Activated T-cell treated with anti-CD3 and anti-CD28 coated beads, Interleukin-2, amount 50 U/mL, for 1 hour (primary cell): Measurements from ENCODE around the gene MYH14.
"Not testable (repeated sequence)": the region's sequence is repeated elsewhere in the genome, so short reads cannot be mapped to it uniquely, and the experiment has no call there.

Source experiments
- DNase-seq: peaks from one replicate; pipeline ENCODE4 v3.0.0-alpha.2; 2020

MYH14 gene

GRCh38 chr19:50322931-50323781 is 119.7 kb downstream of the MYH14 start:
- no peak for DNase-seq

DNA sequence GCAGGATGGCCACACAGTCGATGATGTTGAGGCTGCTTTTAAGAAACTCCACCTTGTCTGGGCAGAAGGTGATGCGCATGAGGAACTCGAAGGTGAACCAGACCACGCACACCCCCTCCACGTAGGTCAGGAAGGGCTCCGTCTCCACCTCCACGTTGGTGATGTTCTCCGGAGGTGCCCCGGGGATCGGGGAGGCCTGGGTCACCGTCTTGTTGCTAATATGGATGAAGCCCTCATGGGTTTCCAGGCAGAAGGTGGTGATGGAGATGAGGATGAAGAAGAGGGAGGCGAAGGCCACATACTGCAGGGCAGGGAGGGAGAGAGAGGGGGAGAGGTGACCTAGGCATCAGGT is 120.3 kb downstream of the MYH14 start:
- DNase-seq = no peak

- DNase-seq = no peak
Observed at GRCh38 chr19:50324331-50324730, 120.9 kb downstream of the MYH14 start.

- DNase-seq = peak; percentile 80
Observed at GRCh38 chr19:50325310-50326100, 122.1 kb downstream of the MYH14 start.

DNA sequence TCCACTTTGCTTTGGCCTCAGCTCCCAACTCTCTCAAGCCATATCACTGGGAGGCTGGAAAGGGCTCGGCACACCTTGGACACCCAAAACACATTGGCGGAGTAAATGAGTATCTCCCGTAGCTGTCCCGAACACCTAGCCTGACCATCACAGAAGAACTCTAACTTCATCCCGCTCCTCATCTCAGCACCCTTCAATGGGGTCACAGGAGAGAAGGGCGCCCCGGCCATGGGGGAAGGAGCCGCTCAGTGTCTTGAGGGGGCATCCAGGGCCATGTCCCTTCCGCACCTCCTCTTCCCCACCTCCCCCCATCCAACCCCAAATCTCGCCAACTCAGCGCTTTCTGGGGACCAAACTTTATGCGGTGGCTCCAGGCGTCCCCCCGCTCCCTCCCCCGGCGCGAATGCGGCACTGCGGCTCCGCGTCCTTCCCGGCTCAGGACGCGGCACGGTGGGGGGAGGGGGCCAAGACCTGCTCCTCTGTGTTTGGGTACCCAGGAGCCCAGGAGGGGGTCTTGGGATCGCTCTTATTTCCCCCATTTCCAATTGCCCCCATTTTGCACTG is 122.8 kb downstream of the MYH14 start:
- DNase-seq = no peak

DNA sequence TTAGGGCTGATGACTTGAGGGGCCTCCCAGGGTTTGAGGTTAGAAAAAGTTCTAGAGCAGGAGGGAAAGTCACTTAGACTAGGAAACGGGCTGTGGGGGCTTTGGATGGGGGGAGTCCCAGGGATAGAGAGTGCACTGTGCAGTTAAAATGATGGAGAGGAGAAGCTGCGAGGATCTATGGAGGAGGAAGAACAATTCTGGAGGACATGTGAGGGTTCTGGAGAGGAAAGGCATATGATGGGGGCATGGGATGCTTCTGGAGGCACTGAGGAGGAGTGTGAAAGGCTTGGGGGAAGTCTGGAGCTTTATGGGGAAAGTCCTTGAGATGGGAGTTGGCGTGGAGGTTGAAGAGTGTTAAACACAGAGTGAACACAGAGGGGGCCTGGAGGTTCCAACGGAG is 123.6 kb downstream of the MYH14 start:
- no peak for DNase-seq

DNA sequence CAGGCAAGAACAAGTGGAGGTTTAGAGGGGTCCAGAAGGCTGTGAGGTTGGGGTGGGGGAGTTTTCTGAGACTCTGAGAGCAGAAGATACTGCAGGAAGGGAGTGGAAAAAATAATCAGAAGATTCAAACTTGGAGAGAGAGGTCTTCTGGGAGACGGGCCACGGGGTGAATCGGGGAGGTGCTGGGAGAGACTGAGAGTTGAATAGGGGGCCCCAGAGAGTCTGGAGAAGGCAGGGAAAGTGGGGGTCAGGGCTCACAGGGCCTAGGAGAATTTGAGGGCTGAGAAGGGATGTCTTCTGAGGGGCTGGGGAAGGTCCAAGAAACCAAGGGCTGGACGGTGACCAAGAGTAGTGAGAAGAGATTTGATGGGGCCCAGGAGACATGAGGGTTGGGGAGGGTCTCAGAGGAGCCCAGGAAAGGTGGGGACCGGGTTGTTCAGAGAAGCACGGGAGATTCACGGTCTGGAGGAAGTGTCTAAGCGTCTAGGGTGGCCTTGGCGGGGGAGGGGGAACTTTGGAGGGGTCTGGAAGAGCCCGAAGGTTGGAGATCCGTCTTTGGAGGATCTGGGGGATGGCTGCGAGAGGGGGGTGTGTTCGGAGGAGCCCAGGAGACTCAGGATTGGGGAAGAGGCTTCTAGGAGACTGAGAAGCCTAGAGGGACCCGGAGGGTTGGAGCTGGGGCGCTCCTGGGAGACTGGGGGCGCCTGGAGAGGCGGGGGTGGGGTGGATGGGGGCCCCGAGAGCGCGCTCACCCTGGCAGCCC is 124.2 kb downstream of the MYH14 start:
- DNase-seq = no peak

DNA sequence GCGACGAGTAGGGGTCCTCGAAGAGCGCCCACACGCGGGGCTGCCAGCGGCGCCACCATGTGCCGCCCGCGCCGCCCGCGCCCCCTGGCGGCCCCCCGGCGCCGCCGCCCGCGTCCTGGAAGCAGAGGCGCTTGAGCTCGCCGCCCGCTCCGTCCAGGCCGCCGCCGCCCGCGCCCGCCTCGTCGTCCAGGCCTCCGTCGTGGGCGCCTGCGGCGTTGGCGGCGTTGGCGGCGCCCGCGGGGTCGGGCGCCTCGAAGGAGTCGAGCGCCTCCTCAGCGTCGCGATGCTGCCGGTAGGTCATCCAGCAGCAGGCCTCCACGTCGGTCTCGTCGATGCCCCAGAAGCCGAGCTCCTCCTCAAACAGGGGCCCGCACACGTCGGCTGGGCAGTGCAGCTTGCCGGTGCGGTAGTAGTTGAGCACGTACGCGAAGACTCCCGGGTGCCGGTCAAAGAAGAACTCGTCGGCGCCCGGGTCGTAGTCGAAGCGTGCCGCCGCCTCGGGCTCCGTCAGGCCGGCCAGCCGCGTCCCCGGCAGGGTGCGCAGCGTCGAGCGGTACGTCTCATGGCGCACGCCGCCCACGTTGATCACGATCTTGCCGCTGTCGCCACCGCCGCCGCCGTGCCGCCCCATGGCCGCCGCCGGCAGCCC is 124.9 kb downstream of the MYH14 start:
- DNase-seq = no peak

DNA sequence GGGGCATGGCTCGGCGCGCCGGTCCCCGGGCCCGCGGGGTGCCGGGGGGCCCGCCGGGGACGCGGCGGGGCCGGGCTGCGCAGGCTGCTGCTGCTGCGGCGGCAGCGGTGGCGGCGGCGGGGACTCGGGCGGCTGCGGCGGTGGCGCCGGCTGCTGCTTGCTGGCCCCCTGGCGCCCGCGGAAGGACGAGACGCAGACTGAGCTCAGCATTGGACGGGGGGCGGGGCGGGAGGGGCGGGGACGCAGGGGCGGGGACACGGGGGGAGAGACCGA is 125.4 kb downstream of the MYH14 start:
- DNase-seq = no peak

DNA sequence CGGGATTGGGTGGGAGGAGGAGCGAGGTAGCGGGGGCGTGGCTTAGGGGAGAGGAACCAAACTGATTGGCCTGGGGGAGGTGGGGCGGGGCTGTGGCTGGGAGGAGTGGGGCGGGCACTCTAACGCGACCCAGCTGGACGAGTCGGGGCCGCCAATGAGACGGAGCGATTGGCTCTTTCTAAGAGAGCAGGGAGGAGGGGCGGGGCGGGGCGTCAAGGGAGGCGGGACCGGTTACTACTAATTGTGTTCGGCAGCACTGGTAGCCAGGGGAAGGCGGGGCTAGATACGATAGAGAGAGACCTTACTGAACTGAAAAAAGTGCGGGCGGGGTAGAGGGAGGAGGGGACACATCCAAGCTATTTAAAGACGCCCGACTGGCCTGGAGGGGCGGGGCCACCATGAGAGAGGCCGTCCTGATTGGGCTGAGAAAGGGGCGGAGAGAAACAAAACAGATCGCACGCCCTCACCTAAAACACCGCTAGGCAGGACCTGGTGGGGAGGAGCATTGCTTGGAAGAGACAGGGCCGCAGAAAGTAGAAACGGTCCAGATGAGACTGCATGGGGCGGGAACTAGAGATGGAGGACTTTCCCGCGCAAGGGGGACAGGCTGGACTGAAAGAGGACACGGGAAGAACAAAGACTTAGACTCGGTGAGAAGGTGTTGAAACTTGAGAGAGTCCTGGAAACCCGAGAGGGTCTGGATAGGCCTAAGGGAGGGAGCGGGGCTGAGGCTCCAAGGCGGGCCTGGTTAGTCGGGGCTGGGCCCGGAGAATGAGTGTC is 125.9 kb downstream of the MYH14 start, which contains the start of gene KCNC3:
KCNC3 (minus strand) TSS at position 232 of the 780 bp plus-strand sequence. CDS start 295 bp downstream, outside the sequence.
- DNase-seq = peak; percentile 84

DNA sequence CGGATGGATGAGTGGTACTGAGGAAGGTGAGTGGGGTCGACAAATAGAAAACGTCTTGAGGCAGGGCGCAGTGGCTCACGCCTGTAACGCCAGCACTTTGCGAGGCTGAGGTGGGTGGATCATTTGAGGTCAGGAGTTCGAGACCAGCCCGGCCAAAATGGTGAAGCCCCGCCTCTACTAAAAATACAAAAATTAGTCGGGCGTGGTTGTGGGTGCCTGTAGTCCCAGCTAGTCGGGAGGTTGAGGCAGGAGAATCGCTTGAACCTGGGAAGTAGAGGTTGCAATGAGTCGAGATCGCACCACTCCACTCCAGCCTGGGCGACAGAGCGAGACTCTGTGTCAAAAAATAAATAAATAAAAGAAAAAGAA is 126.5 kb downstream of the MYH14 start:
- DNase-seq = not testable (repeated sequence)

DNA sequence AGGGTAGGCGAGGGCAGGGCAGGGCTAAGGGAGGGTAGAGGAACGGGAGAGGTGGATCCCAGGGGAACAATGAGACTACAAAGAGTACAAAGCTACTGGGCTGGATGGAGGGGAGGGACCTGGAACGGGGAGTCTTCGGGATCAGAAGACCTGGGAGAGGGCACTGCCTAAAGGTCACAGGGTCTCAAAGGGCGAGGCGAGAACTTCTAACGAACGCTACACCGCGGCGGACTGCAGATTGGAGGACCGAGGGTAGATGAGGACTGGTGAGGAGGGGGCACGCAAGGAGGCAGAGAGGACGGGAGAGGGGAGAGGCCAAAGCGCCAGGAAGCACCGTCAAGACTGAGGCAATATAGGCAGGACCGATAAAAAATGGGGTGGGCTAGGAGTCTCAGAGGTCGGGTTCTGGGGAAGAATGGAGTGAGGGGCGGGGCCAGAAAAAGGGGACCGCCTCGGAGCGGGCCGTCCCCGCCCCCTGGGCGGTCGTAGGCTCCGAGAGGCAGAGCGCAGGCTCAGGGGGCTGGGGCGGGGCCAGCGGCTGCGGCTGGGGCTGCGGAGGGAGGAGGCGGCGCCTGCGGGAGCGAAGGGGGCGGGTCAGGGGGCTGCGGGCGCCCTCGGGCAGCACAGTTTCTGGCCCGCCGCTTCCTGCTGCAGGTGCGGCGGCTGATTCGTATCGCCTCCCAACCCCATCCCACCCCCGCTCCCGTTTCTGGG is 127.1 kb downstream of the MYH14 start:
- peak; percentile 75 for DNase-seq

DNA sequence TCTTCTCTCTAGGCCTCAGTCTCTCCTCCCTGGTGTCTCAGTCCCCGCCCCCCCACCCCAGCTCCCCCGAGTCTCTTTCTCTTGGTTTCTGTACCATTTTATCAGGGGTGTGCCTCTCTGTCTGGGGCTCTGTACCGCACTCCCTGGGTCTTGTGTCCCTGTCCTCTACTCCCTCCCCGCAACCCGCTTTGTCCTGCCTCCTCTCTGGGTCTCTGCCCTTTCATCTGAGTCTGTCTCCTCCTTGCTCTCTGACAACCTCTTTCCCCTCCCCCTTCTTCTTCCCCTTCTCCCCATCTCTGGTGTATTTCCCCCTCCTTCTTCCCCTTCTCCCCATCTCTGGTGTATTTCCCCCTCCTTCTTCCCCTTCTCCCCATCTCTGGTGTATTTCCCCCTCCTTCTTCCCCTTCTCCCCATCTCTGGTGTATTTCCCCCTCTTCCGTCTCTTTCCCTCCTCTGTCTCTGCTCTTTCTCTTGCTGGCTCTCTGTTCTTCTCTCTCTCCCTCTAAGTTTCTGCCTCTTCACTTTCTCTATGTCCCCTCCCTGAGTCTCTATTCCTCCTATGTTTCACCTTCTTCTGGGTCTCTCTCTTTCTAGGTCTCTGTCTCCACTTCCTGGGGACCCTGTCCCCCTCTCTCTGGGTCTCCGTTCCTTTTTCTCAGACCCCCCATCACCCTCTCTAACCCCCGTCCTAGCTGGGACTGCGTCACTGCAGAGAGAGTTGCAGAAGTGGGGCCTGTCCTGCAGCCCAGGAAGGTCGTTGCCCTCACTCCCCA is 128.0 kb downstream of the MYH14 start:
- DNase-seq = no peak

DNA sequence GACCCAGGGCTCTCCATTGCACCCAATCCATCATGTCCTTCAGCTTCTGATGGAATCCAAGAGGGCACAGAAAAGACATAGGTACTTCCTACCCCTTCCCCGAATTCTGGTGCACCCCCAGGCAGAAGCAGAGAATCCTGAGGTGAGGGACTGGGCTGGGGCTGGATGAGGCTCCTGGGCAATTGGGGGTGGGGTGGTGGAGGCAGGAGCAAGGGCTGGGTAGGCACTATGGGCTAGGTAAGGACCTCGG is 128.5 kb downstream of the MYH14 start:
- no peak for DNase-seq

DNA sequence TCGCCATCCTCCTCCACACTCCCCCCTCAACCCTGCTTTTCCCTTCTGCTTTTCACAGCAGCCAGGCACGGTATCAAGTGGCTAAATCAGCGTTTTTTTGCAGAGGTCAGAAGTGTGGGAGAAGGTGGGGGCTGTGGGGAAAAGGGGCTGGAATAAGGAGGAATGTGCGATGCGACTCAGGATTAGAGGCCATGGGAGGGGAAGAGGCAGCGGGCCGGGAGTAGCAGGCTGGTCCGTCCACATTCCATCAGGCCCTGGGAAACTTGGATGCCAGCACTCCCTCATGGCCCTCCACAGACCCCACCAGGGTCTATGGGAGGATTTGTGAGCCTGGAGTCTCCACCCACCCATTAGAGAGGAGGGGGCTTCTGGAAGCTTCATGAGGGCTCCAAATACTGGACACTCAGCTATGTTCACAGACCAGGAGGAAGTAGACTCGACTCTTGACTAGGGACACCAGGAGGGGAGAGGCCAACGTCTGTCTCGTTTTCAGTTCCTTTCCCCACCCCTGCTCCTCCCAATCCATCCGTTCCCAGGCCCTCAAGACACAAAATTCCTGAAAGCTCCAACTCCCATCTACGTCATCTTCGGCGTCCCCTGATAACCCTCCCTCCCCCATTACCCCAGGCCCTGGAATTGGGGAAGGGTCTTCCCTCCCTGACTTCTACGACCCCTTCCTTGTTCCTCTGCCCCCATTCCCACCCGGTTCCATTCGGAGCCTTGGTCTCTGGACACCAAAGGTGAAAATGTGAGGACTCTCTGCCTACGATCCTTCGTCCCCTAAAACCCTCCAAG is 129.0 kb downstream of the MYH14 start:
- no peak for DNase-seq

GRCh38 chr19:50333235-50333736 is 129.9 kb downstream of the MYH14 start:
- DNase-seq = peak; percentile 88

- DNase-seq = peak; percentile 86
Observed at GRCh38 chr19:50333737-50334617, 130.6 kb downstream of the MYH14 start.

DNA sequence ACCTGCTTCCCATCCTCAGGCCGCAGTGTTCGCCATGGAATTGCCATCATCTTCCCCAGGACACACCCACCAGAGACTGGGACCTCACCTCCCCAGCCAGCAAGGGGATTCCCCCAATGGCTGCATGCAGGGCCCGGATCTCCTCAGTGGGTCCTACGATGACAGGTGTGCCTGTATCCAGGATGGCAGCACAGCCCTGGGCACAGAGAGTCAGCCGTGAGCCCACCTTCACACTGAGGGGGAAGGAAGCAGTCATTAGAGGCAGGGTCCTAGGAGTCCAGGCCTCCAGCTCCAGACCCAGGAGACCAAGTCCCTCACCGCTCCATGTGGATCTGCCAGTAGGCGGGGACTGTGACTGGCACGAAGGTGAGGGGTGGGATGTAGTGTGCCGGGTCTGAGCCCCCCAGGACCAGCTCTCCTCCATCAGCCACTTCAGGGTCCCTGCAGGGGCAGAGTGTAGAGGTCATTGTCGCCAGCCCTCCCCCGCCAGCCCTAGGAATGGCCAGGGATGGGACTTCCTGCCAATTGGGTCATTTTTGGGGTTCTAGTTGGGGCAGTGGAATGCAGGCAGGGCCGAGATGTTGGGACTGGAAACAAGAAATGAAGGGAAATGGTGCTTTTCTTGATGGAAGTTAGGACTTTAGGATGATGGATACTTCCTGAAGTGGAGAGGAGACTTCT is 131.5 kb downstream of the MYH14 start:
- DNase-seq = no peak
